ENCODE measurements around the gene AP3S2.
A peak's percentile ranks its signal among the peaks of the same experiment; 100 is the strongest.
"Not testable (repeated sequence)": the region's sequence is repeated elsewhere in the genome, so short reads cannot be mapped to it uniquely, and the experiment has no call there.

Gene AP3S2

DNA sequence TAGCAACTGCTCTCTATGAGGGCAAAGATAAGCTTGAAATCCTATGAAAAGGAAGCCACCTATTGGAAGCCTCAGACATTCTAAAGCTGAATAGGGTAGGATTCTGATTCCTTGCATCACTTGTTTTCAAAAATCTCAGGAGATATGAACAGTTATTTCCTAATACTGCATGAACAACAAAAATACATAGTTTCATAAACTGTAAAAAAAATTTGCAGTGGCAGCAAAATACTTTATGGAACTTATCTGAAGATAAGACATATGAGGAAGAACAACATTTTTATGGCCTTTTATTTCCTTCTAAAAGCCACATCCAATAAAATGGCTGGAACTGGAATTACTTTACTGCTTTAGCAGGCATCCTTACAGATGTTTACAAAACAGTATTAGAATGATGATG is 29.9 kb downstream of the AP3S2 start:
- DNase-seq = no peak

DNA sequence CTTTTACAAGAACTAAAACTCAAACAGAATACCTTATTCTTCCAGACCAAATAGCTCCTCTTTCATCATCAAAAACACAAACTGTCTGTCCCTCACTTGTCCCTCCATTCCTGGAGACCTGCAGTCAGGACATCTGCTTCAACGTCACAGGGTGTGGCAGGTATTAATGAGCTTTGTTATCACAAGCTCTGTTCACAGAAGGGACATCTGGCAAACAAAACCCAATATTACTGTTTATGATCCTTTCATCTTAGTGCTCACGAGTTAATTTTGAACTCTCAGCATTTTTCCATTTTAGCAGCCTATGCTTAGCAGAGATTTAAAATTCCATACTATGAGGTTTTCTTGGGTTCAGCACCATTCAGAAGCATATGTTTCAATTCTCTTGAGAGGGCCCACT is 32.9 kb downstream of the AP3S2 start:
- no peak for DNase-seq

DNA sequence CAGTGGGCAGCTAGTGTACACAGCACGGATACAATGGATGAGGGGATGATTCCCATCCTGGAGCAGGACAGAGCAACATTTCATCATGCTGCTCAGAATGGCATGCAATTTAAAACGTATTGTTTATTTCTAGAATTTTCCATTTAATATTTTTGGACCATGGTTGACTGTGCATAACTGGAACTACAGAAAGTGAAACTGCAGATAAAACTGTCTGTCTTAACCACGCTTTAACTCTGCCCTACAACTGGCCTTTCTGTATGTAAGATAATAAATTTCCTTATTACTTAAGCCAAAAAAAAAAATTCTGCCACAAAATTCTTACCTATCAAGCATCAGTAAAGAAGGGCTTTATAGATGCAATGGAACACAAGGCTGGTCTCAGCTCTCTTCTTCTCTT is 33.4 kb downstream of the AP3S2 start:
- DNase-seq = no peak

DNA sequence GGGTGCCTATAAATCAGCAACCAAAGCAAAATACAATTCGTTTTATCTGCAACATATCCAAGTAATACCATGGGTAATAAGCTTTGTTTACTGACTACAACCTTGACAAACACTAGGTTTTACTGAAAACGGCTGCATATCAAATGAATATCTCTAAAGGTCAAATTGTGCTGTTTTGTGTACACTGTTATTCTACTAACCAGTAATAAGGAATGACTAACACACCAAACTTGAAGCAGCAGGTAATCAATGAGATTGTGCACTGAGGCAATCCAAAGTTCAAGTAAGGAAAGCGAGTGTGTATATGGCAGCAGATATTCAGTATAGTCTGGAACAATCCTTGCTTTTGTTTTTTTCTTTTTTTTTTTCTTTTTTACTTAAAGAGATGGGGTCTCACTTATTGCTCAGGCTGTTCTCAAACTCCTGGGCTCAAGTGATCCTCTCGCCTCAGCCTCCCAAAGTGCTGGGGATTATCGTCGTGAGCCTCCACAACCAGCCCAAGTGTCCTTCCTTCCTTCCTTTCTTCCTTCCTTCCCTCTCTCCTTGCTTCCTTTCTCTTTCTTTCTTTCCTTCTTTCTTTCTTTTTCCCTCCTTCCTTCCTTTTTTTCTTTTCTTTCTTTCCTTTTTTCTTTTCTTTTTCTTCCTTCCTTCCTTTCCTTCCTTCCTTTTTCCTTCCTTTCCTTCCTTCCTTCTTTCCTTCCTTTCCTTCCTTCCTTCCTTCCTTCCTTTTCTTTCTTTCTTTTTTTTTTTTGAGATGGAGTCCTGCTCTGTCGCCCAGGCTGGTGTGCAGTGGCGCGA is 34.9 kb downstream of the AP3S2 start:
- DNase-seq = no peak

DNA sequence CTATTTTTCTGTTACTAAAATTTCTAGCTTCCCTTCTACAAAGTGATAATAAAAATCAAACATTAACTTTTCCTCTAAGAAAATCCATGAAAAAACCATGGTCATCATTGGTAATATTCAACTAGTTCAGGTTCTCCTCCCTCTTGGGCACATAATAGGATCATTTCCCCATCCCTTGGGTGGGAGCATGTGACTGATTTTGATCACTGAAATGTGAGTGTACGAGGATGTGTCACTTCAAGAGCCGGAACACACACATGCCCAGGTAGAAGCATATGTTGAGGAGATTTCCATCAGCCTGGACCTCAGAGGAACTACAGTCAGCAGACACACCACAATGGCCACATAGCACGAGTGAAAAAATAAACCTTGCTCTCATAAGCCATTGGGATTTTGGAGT is 36.1 kb downstream of the AP3S2 start:
- DNase-seq = no peak

DNA sequence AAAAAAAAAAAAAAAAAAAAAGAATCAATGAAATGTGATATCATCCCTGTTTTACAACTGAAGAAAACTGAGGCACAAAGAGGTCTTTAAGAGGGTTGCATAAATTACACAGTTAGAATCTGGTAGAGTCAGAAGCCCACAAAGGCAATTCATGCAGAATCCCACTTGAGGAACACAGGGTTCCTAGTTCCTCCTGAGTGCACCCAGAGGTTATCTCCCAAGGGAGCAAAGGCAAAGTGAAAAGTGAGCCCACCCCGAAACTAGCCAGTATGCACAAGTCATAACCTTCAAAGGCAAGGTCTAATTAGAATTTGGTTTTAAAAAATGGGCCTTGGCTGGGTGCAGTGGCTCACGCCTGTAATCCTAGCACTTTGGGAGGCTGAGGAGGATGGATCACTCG is 37.8 kb downstream of the AP3S2 start:
- DNase-seq = no peak

DNA sequence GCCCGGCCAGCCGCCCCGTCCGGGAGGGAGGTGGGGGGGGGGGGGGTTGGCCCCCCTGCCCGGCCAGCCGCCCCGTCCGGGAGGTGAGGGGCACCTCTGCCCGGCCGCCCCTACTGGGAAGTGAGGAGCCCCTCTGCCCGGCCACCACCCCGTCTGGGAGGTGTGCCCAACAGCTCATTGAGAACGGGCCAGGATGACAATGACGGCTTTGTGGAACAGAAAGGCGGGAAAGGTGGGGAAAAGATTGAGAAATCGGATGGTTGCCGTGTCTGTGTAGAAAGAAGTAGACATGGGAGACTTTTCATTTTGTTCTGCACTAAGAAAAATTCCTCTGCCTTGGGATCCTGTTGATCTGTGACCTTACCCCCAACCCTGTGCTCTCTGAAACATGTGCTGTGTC is 38.9 kb downstream of the AP3S2 start:
- not testable (repeated sequence) for DNase-seq

DNA sequence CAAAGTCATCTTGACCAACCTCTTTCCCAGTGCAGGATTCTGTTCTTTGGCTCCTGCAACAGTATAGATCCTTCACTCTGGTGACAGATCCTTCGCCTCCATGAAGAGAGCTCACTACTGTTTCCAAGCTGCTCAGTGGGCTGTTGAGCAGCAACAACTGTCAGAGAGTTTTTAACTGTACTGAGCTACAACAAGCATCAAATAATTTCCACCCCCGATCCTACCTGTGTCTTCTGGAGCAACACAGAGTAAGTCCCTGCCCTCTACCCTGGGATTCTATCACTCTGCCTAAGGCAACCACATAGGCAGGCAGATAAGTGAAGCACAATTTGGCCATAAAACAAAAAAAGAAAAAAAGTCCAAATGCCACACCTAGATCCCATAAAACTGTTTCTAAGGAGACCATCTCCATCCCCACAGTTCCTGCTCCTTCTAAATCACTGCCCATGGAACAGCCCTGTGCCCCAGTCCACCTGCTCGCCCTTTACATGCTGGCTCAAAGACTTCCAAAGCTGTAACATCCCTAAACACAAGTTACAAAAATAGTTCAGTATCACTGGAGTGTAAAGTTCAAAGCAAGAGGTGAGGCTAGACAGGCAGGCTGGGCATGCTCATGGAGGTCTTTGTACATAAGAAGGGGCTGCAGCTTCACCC is 41.3 kb downstream of the AP3S2 start:
- DNase-seq = no peak

DNA sequence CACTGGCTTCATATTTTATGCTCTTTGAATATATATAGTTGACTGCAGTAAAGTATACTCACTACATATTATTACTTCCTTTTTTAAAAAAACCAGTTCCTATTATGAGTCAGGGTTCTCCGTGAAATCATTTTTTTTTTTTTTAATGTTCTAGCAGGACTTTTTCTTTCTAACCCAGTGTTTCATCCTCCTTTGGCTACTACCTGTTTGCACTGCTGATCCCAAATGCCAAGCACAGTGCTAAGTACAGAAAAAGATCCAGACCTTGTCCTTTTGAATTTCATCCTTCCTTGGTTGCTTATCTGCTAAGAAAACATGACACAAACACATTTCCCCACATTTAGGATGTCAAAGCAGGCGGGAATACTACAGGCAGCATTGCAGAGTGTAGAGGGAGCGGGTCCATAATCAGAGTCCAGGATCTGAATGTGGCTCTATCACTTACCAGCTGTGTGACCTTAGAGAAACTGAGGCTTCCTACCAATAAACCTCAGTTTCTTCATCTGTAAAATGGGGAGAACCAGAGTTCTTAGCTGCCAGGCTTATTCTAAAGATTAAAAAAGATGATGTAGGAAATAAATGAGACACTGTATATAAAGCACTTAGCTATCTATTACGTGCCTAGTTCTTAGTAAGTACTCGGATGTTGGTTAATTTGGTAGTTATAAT is 42.0 kb downstream of the AP3S2 start:
- DNase-seq = peak; percentile 36 to 85 (median 78)

DNA sequence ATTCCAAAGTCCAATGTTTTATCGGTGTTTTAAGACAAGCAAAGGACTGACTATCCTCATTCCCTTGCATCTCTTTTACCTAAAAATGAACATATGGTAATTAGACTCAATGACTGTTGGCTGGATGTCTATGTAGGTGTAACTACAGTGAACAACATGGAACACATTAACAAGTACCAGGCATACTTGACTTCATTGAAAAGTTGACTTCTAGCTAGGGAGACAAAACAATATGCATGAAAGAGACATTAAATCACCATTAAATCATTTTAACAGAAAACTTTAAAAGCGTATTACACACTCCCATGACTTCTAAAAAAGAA is 44.9 kb downstream of the AP3S2 start:
- DNase-seq = no peak

DNA sequence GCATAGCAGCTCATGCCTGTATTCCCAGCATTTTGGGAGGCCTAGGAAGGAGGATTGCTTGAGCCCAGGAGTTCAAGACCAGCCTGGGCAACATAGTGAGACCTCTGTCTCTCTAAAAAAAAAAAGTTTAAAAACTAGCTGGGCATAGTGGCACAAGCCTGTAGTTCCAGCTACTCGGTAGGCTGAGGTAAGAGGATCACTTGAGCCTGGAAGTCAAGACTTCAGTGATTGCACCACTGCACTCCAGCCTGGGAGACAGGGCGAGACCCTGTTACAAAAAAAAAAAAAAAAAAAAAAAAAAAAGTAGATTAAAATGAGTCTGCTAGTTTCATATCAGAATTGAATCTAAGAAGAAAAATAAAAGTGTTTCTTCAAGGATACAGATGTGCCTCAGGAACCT is 46.7 kb downstream of the AP3S2 start:
- DNase-seq = no peak

DNA sequence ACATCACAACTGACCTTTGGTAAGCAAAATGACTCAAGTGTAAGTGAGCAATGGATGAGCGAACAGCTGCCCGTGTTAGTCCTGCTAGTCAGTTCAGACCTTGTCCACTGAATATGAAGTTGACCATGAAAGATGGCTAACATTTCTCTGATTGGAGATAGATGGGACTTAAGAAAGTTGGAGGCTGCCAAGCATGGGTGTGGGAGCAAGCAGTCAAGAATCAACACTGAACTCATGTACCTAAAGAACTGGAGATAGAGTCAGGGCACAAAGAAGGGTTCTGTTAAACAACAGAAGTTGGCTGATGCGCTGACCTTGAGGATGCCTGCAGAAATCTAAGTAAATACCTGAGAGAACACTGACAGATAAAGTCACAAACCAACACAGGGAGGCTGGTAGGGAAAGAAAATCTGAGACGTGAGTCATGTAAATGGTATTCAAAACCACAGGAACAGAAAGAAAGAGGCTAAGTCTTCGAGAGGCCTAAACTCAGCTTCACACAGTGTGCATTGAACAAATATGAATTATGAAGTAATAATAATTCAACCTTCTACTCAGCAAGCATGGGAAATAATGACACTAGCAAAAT is 48.4 kb downstream of the AP3S2 start:
- DNase-seq = peak in 2 of 3 donors; percentile 51 to 56

DNA sequence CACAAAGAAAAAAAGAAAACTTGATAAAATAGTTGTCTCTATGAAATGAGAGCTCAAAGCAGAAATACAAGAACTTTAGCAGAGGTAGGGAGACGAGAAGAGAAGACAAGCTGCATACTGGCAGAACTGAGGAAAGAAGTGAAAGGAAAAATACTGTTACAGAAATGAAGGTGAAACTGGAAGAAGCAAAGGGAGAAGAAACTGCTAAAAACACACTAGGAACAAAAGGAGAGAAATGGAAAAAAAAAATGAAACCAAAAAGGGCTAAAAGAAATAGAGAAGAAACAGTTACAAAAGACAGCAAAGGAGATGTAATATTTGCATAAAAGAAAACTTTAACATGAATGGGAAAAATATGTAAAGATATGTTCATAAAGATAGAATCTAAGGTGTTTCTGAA is 51.8 kb downstream of the AP3S2 start:
- no peak for DNase-seq

DNA sequence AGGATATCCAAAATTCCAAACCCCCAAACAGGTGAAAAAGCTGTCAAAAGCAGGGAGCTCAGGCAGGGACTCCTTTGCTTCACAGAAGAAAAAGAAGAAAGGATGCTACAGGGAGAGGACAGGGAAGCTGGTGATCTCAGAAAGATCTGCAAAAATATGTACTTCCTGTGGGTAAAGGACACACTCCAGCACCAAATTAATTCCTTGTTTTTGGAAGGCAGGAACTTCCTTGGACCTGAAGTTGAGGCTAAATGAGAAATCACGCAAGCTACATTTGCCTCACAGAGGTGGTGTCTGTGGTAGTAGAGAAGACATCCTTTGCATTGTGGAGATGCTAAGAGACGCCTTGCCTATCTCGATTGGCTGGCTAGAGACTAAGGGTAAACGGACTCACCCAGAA is 52.5 kb downstream of the AP3S2 start:
- no peak for DNase-seq

DNA sequence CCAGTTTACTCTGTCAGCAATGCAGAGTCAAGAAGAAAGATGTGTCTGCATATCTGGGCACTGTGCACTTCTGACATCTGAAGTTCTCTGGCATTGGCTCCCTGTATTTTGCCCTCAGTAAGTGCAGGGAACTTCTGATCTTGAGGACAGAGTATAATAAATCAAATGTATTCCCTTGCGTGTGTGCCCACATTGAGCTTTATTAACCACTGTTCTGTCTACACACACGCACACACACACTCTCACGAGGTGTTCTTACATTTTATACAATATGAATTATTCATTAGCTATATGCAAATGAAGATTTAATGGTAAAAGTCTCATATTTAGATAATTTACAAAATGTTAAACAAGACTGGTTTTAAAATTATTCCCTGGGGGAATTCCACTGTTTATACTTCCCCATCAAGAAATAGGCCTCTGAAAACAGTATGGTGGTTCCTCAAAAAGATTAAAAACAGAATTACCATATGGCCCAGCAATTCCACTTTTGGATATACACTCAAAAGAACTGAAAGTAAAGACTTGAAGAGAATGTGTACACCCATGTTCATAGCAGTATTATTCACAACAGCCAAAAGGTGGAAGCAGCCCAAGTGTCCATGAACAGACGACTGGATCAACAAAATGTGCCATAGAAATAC is 54.5 kb downstream of the AP3S2 start:
- peak; percentile 60 to 89 (median 79) for DNase-seq

DNA sequence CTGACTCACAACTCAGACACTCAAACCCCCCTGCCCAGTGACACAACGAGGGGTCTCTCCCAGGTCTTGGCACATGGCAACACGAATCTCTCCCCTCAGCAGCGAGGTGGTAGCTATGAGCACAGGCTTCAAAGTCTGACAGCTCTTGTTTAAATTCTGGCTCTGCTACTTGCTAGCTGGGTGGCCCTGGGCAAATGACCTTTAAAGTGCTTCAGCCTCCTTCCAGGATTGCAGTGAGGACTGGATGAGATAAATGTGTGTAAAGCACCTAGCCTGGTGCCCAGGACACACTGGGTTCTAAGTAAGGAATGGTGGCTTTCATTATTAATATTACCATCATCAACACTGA is 56.0 kb downstream of the AP3S2 start:
- peak in 1 of 3 donors; percentile 33 for DNase-seq

DNA sequence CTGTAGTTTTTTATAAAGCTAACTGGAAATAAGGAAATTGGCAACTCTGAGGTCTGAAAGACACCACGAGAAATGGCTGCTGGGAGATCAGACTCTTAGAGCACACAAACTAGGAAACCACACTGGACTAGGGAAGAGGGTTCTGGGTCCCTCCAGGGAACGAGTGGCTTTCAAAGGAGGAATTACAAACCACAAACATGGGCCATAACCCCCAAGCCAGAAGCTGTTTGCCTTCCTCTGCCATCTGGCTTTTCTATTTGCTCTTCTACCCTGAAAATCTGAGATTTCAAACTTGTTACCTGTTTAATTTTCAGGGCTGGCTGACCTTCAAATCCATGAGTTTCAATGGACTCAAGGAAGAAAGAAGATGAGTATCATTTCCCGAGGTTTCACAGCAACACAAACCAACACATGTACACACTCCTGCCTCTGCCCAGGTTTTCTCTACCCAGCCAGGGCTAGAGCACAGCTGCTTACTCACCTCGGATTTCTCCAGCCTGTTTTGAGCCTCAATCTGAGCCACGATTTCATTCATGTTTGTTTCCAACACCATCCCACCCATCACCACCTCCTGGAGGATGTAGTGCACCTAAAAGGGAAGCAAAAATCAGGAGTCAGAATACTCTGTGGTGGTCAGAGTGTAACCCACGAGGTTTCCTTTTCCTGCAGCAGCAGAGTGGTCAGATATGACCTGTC is 56.5 kb downstream of the AP3S2 start:
- peak in 1 of 3 donors; percentile 57 for DNase-seq

DNA sequence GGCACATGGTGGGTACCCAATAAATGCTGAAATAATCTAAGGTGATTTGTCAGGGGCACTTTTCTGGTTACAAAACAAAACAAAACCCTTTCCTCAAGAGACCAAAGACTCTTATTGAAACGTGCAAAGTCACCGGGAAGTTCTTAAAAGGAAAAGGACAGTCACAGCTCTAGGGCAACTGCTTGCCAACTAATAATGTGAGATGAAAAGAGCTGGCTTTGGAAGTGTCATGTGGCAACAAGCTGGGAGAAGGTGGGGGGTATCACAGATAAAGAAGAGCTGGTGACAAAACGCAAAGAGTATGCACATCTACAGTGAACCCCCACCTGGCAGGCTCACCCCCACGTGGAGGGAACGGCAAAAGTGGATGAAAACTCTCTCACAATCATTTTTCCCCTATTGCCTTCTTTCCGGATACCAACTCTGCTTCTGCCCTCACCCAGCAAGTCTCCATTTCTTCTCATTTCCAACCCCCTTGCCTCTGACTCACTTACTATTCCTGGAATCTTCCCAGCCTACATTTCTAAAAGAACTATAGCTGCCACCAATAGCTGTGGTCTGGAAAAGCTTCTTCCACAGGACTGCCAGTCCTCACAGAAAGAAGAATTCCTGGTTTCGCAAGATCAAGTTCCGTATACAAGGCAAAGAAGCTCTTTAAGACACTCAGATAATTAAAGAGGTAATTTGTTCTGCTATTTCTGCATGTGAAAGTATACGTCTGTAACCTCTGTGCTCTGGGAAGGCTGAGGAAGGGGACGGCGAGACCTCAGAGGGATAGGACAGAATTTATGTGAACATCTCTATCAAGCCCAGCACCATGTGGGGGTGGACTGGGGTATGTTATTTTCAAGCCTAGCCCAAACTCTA is 57.3 kb downstream of the AP3S2 start:
- peak; percentile 74 to 89 (median 74) for DNase-seq

DNA sequence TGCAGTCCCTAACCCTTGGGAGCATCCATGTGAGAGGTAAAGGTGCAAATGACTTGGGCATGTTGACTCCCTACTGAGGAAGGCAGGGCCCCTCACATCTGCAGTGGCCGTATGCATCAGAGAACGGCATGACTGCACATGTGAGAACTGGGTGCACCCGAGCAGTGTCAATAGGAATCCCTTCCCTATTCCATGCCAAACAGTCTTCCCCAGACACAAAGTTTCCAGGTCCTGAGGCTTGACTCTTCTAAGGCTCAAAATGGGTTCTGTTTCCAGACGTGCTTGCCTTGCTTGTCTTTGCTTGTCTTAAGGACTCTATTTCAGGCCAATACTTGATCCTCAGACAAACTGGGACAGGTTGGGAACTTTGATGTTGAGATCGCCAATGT is 58.6 kb downstream of the AP3S2 start:
- no peak for DNase-seq

DNA sequence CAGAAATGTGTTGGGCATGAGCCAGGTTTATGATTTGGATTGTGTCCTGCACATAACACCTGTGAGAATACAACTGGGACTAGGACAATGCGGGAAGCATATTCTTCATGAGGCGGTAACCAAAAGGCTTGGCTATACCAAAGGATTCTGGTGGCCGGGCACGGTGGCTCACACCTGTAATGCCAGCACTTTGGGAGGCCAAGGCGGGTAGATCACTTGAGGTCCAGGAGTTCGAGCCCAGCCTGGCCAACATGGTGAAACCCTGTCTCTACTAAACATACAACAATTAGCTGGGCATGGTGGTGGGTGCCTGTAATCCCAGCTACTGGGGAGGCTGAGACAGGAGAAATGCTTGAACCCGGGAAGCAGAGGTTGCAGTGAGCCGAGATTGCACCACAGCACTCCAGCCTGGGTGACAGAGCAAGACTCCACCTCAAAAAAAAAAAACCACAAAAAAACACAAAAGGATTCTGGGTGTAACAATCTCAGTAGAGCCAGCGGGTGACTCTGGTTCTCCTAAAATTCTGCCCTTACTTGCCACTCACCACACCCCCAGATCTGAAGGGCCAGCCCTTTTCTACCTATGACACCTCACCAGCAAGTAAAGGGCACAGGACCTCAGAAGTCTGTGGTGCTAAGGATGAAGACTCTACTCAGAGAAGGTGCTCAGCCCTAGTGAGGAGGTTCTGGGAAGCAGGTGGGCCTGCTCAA is 59.2 kb downstream of the AP3S2 start:
- DNase-seq = not testable (repeated sequence)

DNA sequence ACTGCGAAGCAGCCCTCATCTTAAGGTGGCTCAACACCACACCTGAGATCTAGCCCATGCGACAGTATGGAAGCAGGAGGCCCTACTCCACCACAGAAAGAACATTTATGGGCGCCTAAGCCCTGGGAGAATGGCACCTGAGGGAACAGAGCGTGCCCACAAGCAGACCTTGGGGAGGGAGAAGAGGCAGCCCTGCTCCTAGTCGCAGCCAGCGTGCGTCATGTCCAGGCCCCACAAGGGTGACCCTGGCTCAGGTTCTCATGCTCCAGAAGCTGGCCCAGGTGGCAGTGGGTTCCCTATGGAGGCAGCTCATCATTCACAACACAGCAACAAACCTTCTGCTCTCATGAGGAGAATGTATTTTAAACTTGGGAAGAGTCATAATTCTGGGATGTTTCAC is 59.8 kb downstream of the AP3S2 start:
- DNase-seq = no peak
